8988T (cell line): ENCODE data around the gene PGP.
A peak's percentile ranks its signal among the peaks of the same experiment; 100 is the strongest.
"Not testable (repeated sequence)": the region's sequence is repeated elsewhere in the genome, so short reads cannot be mapped to it uniquely, and the experiment has no call there.

Experiments used
- DNase-seq: peaks from one replicate; pipeline ENCODE4 v3.0.0; 2011

The PGP gene

GRCh38 chr16:2213817-2214718 lies 572 bp downstream of the PGP start:
- no peak for DNase-seq

- DNase-seq, result peak; percentile 86
Observed at GRCh38 chr16:2212362-2213324, 2.0 kb downstream of the PGP start.

- DNase-seq, result no peak
Observed at GRCh38 chr16:2211923-2212347, 2.7 kb downstream of the PGP start.

GRCh38 chr16:2210386-2211365 lies 4.0 kb downstream of the PGP start, which contains the start of gene BRICD5:
TSS of gene BRICD5 (minus strand) at chr16:2210863. CDS start at chr16:2210833, 30 bp downstream.
- no peak for DNase-seq

GRCh38 chr16:2210009-2210332 lies 4.7 kb downstream of the PGP start:
- DNase-seq, result no peak

GRCh38 chr16:2209258-2210008 lies 5.2 kb downstream of the PGP start:
- no peak for DNase-seq

- no peak for DNase-seq
Observed at GRCh38 chr16:2208772-2209171, 5.9 kb downstream of the PGP start.

- no peak for DNase-seq
Observed at GRCh38 chr16:2208308-2208707, 6.3 kb downstream of the PGP start.

- DNase-seq, result no peak
Observed at GRCh38 chr16:2207872-2208271, 6.8 kb downstream of the PGP start.

- no peak for DNase-seq
Observed at GRCh38 chr16:2206780-2207433, 7.7 kb downstream of the PGP start.

GRCh38 chr16:2206420-2206779 lies 8.2 kb downstream of the PGP start:
- DNase-seq, result no peak

- DNase-seq, result no peak
Observed at GRCh38 chr16:2205967-2206313, 8.7 kb downstream of the PGP start.

- DNase-seq, result peak; percentile 96
Observed at GRCh38 chr16:2205104-2205966, 9.3 kb downstream of the PGP start, which contains the start of gene MLST8. TSS of gene MLST8 (plus strand) at chr16:2205454. CDS start at chr16:2206086, 632 bp downstream.

- no peak for DNase-seq
Observed at GRCh38 chr16:2204416-2205103, 10.1 kb downstream of the PGP start.

GRCh38 chr16:2203119-2203688 lies 11.4 kb downstream of the PGP start:
- not testable (repeated sequence) for DNase-seq

- DNase-seq, result no peak
Observed at GRCh38 chr16:2200313-2200712, 14.3 kb downstream of the PGP start.

GRCh38 chr16:2199621-2200139 lies 15.0 kb downstream of the PGP start:
- no peak for DNase-seq

GRCh38 chr16:2199095-2199494 lies 15.5 kb downstream of the PGP start:
- DNase-seq, result no peak

- DNase-seq, result no peak
Observed at GRCh38 chr16:2198283-2198682, 16.4 kb downstream of the PGP start.
